ENCODE results near the gene PABPC1L. TPM values are rescaled to one million over a fixed set of nuclear protein-coding genes. Genes with fewer than 3 reads are reported as not detected.
"Not testable (repeated sequence)": the region's sequence is repeated elsewhere in the genome, so short reads cannot be mapped to it uniquely, and the experiment has no call there.

Gene PABPC1L
- total RNA-seq, result 211 and 219 TPM in 2 replicates
- long read RNA-seq, transcript PABPC1L-207 (6 exons, 2,223 nt), result major isoform, 5 of 39 reads
- long read RNA-seq, partial matches to known transcripts, result 1 of 39 reads
- long read RNA-seq, other reads (novel, unspliced or antisense), result 30 of 39 reads

GRCh38 chr20:44909872-44910689 lies at the start of gene PABPC1L:
Gene PABPC1L, plus strand, starts transcription at chr20:44910060. Its CDS starts 84 bp downstream, at chr20:44910144.
- peak within 1 kb of the TSS; percentile 84 for H3K4me3 Mint-ChIP-seq (ENCODE audit: low read depth)
- peaks cover 13% of the 10 kb centered on the region for H3K4me1 Mint-ChIP-seq (ENCODE audit: low read depth)
- H3K27me3 Mint-ChIP-seq, result no peaks in the 10 kb centered on the region
- H3K9me3 Mint-ChIP-seq (ENCODE audit: low read depth), result no peaks in the 10 kb centered on the region
- peak; percentile 59 for DNase-seq (ENCODE audit: low spot score, unreplicated experiment)
- H3K36me3 Mint-ChIP-seq (ENCODE audit: insufficient read depth), result peaks cover 23% of the 10 kb centered on the region
- TF ChIP-seq CTCF (IDR thresholded peaks at IDR 0.05; ENCODE audit: unreplicated experiment), result no peak
- peak within 1 kb of the TSS; percentile 84 for H3K27ac Mint-ChIP-seq

- peak overlapping the region; percentile 80 for H3K27ac Mint-ChIP-seq
- H3K27me3 Mint-ChIP-seq, result no peaks in the 10 kb centered on the region
- no peak for DNase-seq (ENCODE audit: low spot score, unreplicated experiment)
- no peak for TF ChIP-seq CTCF (IDR thresholded peaks at IDR 0.05; ENCODE audit: unreplicated experiment)
- no peaks in the 10 kb centered on the region for H3K9me3 Mint-ChIP-seq (ENCODE audit: low read depth)
- peaks cover 19% of the 10 kb centered on the region for H3K4me1 Mint-ChIP-seq (ENCODE audit: low read depth)
- no peak overlapping the region for H3K4me3 Mint-ChIP-seq (ENCODE audit: low read depth)
- no peaks in the 10 kb centered on the region for H3K36me3 Mint-ChIP-seq (ENCODE audit: insufficient read depth)
Observed at GRCh38 chr20:44861531-44862006, 48.3 kb upstream of the PABPC1L start.

GRCh38 chr20:44862286-44862685 lies 47.6 kb upstream of the PABPC1L start:
- H3K4me3 Mint-ChIP-seq (ENCODE audit: low read depth), result no peak overlapping the region
- no peak for TF ChIP-seq CTCF (IDR thresholded peaks at IDR 0.05; ENCODE audit: unreplicated experiment)
- no peak for DNase-seq (ENCODE audit: low spot score, unreplicated experiment)
- no peak overlapping the region for H3K27ac Mint-ChIP-seq
- H3K27me3 Mint-ChIP-seq, result no peaks in the 10 kb centered on the region
- H3K9me3 Mint-ChIP-seq (ENCODE audit: low read depth), result no peaks in the 10 kb centered on the region
- no peaks in the 10 kb centered on the region for H3K36me3 Mint-ChIP-seq (ENCODE audit: insufficient read depth)
- H3K4me1 Mint-ChIP-seq (ENCODE audit: low read depth), result peaks cover 19% of the 10 kb centered on the region

- peaks cover 19% of the 10 kb centered on the region for H3K4me1 Mint-ChIP-seq (ENCODE audit: low read depth)
- not testable (repeated sequence) for H3K9me3 Mint-ChIP-seq (ENCODE audit: low read depth); DNase-seq (ENCODE audit: low spot score, unreplicated experiment); H3K36me3 Mint-ChIP-seq (ENCODE audit: insufficient read depth); H3K27me3 Mint-ChIP-seq; H3K4me3 Mint-ChIP-seq (ENCODE audit: low read depth)
- peak overlapping the region; percentile 92 for H3K27ac Mint-ChIP-seq
Observed at GRCh38 chr20:44863365-44864084, 46.3 kb upstream of the PABPC1L start.

- peaks cover 19% of the 10 kb centered on the region for H3K4me1 Mint-ChIP-seq (ENCODE audit: low read depth)
- not testable (repeated sequence) for DNase-seq (ENCODE audit: low spot score, unreplicated experiment); H3K27ac Mint-ChIP-seq; H3K36me3 Mint-ChIP-seq (ENCODE audit: insufficient read depth); H3K4me3 Mint-ChIP-seq (ENCODE audit: low read depth); H3K9me3 Mint-ChIP-seq (ENCODE audit: low read depth)
- peaks cover 13% of the 10 kb centered on the region for H3K27me3 Mint-ChIP-seq
Observed at GRCh38 chr20:44864493-44864892, 45.4 kb upstream of the PABPC1L start.

GRCh38 chr20:44866703-44867335 lies 43.0 kb upstream of the PABPC1L start:
- no peak for TF ChIP-seq CTCF (IDR thresholded peaks at IDR 0.05; ENCODE audit: unreplicated experiment)
- no peak overlapping the region for H3K4me3 Mint-ChIP-seq (ENCODE audit: low read depth)
- peaks cover 14% of the 10 kb centered on the region for H3K4me1 Mint-ChIP-seq (ENCODE audit: low read depth)
- no peak for DNase-seq (ENCODE audit: low spot score, unreplicated experiment)
- H3K36me3 Mint-ChIP-seq (ENCODE audit: insufficient read depth), result no peaks in the 10 kb centered on the region
- no peaks in the 10 kb centered on the region for H3K9me3 Mint-ChIP-seq (ENCODE audit: low read depth)
- H3K27ac Mint-ChIP-seq, result no peak overlapping the region
- H3K27me3 Mint-ChIP-seq, result peaks cover 19% of the 10 kb centered on the region

All from progenitor cell of endocrine pancreas (in vitro differentiated cells).